Measurements from ENCODE around the gene POLR1E.
"Not testable (repeated sequence)": the region's sequence is repeated elsewhere in the genome, so short reads cannot be mapped to it uniquely, and the experiment has no call there.

The POLR1E gene

GRCh38 chr9:37499297-37499696, 13.5 kb downstream of the POLR1E start:
- H3K27ac Mint-ChIP-seq: no peak overlapping the region
- H3K4me3 Mint-ChIP-seq: no peak overlapping the region
- intact Hi-C loops (cut with micrococcal nuclease): no loop called here
- H3K4me1 Mint-ChIP-seq (ENCODE audit: low read depth): peaks cover 6% of the 10 kb centered on the region
- H3K36me3 Mint-ChIP-seq (ENCODE audit: low read depth): peaks cover 93% of the 10 kb centered on the region
- no peaks in the 10 kb centered on the region for H3K9me3 Mint-ChIP-seq
- no peaks in the 10 kb centered on the region for H3K27me3 Mint-ChIP-seq

- Mint-ChIP-seq H3K27me3 (no peaks in the 10 kb centered on the region), H3K9me3 (no peaks in the 10 kb centered on the region), H3K27ac (no peak overlapping the region), H3K4me3 (no peak overlapping the region), H3K4me1 (ENCODE audit: low read depth) (peaks cover 6% of the 10 kb centered on the region), H3K36me3 (ENCODE audit: low read depth) (peaks cover 75% of the 10 kb centered on the region)
- intact Hi-C loops (cut with micrococcal nuclease): no loop called here
Measured at GRCh38 chr9:37501957-37502596, 16.3 kb downstream of the POLR1E start.

- Mint-ChIP-seq H3K4me1 (ENCODE audit: low read depth) (peaks cover 6% of the 10 kb centered on the region), H3K36me3 (ENCODE audit: low read depth) (peaks cover 70% of the 10 kb centered on the region), H3K9me3 (no peaks in the 10 kb centered on the region), H3K4me3 (no peak overlapping the region), H3K27ac (no peak overlapping the region), H3K27me3 (no peaks in the 10 kb centered on the region)
- intact Hi-C loops (cut with micrococcal nuclease): no loop called here
Measured at GRCh38 chr9:37503736-37504135, 18.0 kb downstream of the POLR1E start.

GRCh38 chr9:37504605-37505004, 18.9 kb downstream of the POLR1E start:
- H3K9me3 Mint-ChIP-seq: no peaks in the 10 kb centered on the region
- intact Hi-C loops (cut with micrococcal nuclease): no loop called here
- no peaks in the 10 kb centered on the region for H3K27me3 Mint-ChIP-seq
- H3K27ac Mint-ChIP-seq: no peak overlapping the region
- peaks cover 65% of the 10 kb centered on the region for H3K36me3 Mint-ChIP-seq (ENCODE audit: low read depth)
- no peak overlapping the region for H3K4me3 Mint-ChIP-seq
- H3K4me1 Mint-ChIP-seq (ENCODE audit: low read depth): peaks cover 6% of the 10 kb centered on the region

GRCh38 chr9:37507566-37508134, 21.9 kb downstream of the POLR1E start:
- H3K9me3 Mint-ChIP-seq: no peaks in the 10 kb centered on the region
- H3K27ac Mint-ChIP-seq: no peak overlapping the region
- H3K36me3 Mint-ChIP-seq (ENCODE audit: low read depth): peaks cover 34% of the 10 kb centered on the region
- intact Hi-C loops (cut with micrococcal nuclease): no loop called here
- no peaks in the 10 kb centered on the region for H3K27me3 Mint-ChIP-seq
- peaks cover 6% of the 10 kb centered on the region for H3K4me1 Mint-ChIP-seq (ENCODE audit: low read depth)
- no peak overlapping the region for H3K4me3 Mint-ChIP-seq

- Mint-ChIP-seq H3K27me3 (no peaks in the 10 kb centered on the region), H3K9me3 (no peaks in the 10 kb centered on the region), H3K4me1 (ENCODE audit: low read depth) (peaks cover 6% of the 10 kb centered on the region), H3K36me3 (ENCODE audit: low read depth) (peaks cover 28% of the 10 kb centered on the region), H3K27ac (no peak overlapping the region), H3K4me3 (no peak overlapping the region)
- intact Hi-C loops (cut with micrococcal nuclease): no loop called here
Measured at GRCh38 chr9:37508135-37508833, 22.5 kb downstream of the POLR1E start.

- no peaks in the 10 kb centered on the region for H3K9me3 Mint-ChIP-seq
- peaks cover 22% of the 10 kb centered on the region for H3K36me3 Mint-ChIP-seq (ENCODE audit: low read depth)
- no peak overlapping the region for H3K27ac Mint-ChIP-seq
- no peak overlapping the region for H3K4me3 Mint-ChIP-seq
- peaks cover 1% of the 10 kb centered on the region for H3K4me1 Mint-ChIP-seq (ENCODE audit: low read depth)
- no peaks in the 10 kb centered on the region for H3K27me3 Mint-ChIP-seq
- intact Hi-C loops (cut with micrococcal nuclease): no loop called here
Measured at GRCh38 chr9:37508834-37509206, 23.1 kb downstream of the POLR1E start.

- H3K4me3 Mint-ChIP-seq: no peak overlapping the region
- no peaks in the 10 kb centered on the region for H3K4me1 Mint-ChIP-seq (ENCODE audit: low read depth)
- H3K36me3 Mint-ChIP-seq (ENCODE audit: low read depth): peaks cover 15% of the 10 kb centered on the region
- H3K27ac Mint-ChIP-seq: no peak overlapping the region
- H3K27me3 Mint-ChIP-seq: no peaks in the 10 kb centered on the region
- H3K9me3 Mint-ChIP-seq: no peaks in the 10 kb centered on the region
- intact Hi-C loops (cut with micrococcal nuclease): no loop called here
Measured at GRCh38 chr9:37509536-37509935, 23.8 kb downstream of the POLR1E start.

GRCh38 chr9:37510053-37510452, 24.3 kb downstream of the POLR1E start:
- intact Hi-C loops (cut with micrococcal nuclease); H3K27me3 Mint-ChIP-seq; H3K4me3 Mint-ChIP-seq; H3K4me1 Mint-ChIP-seq (ENCODE audit: low read depth); H3K9me3 Mint-ChIP-seq; H3K27ac Mint-ChIP-seq: not testable (repeated sequence)
- peaks cover 11% of the 10 kb centered on the region for H3K36me3 Mint-ChIP-seq (ENCODE audit: low read depth)

GRCh38 chr9:37511016-37512010, 25.6 kb downstream of the POLR1E start:
- Mint-ChIP-seq H3K27me3 (no peaks in the 10 kb centered on the region), H3K27ac (no peak overlapping the region), H3K36me3 (ENCODE audit: low read depth) (peaks cover 11% of the 10 kb centered on the region), H3K4me3 (no peak overlapping the region), H3K9me3 (no peaks in the 10 kb centered on the region), H3K4me1 (ENCODE audit: low read depth) (no peaks in the 10 kb centered on the region)
- intact Hi-C loops (cut with micrococcal nuclease): no loop called here

- Mint-ChIP-seq H3K4me1 (ENCODE audit: low read depth) (no peaks in the 10 kb centered on the region), H3K4me3 (no peak overlapping the region), H3K27ac (no peak overlapping the region), H3K9me3 (no peaks in the 10 kb centered on the region), H3K27me3 (no peaks in the 10 kb centered on the region), H3K36me3 (ENCODE audit: low read depth) (peaks cover 8% of the 10 kb centered on the region)
- intact Hi-C loops (cut with micrococcal nuclease): no loop called here
Measured at GRCh38 chr9:37512437-37512836, 26.7 kb downstream of the POLR1E start.

- intact Hi-C loops (cut with micrococcal nuclease); H3K9me3 Mint-ChIP-seq; H3K27me3 Mint-ChIP-seq; H3K4me3 Mint-ChIP-seq; H3K4me1 Mint-ChIP-seq (ENCODE audit: low read depth); H3K27ac Mint-ChIP-seq: not testable (repeated sequence)
- peaks cover 12% of the 10 kb centered on the region for H3K36me3 Mint-ChIP-seq (ENCODE audit: low read depth)
Measured at GRCh38 chr9:37514415-37514814, 28.7 kb downstream of the POLR1E start.

- Mint-ChIP-seq H3K4me3 (no peak overlapping the region), H3K27me3 (no peaks in the 10 kb centered on the region), H3K36me3 (ENCODE audit: low read depth) (peaks cover 13% of the 10 kb centered on the region), H3K9me3 (no peaks in the 10 kb centered on the region), H3K4me1 (ENCODE audit: low read depth) (no peaks in the 10 kb centered on the region), H3K27ac (no peak overlapping the region)
- intact Hi-C loops (cut with micrococcal nuclease): no loop called here
Measured at GRCh38 chr9:37514999-37515398, 29.3 kb downstream of the POLR1E start.
